GM12891 (cell line): Measurements from ENCODE around the gene MSANTD2.
"Not testable (repeated sequence)": the region's sequence is repeated elsewhere in the genome, so short reads cannot be mapped to it uniquely, and the experiment has no call there.

Experiments
- DNase-seq: peaks from one replicate; pipeline ENCODE4 v3.0.0; 2011; ENCODE audit warnings: low spot score; ENCODE audit not compliant: insufficient read length
- FAIRE-seq: peaks from 2 replicates; lab custom pipeline; 2011; peaks lifted over from hg19 to GRCh38; lab: Jason Lieb, UNC
- PAX5 ChIP-seq: IDR thresholded peaks from 2 replicates; pipeline ENCODE4 v1.6.1; 2011; ENCODE audit warnings: low read length, moderate library complexity, mild to moderate bottlenecking; ENCODE audit not compliant: insufficient read depth, severe bottlenecking
- POLR2A ChIP-seq: IDR thresholded peaks from 2 replicates; pipeline ENCODE4 v1.6.1; 2011; ENCODE audit warnings: low read depth, low read length, control low read depth
- POLR2AphosphoS5 ChIP-seq: IDR thresholded peaks from 2 replicates; pipeline ENCODE4 v1.6.1; 2011; ENCODE audit warnings: low read depth, low read length, control low read depth
- POU2F2 ChIP-seq: IDR thresholded peaks from 2 replicates; pipeline ENCODE4 v1.6.1; 2011; ENCODE audit warnings: low read depth, mild to moderate bottlenecking, control low read depth, low read length, moderate library complexity
- SPI1 ChIP-seq: IDR thresholded peaks from 2 replicates; pipeline ENCODE4 v1.6.1; 2011; ENCODE audit warnings: low read depth, low read length, control low read depth
- TAF1 ChIP-seq: IDR thresholded peaks from 2 replicates; pipeline ENCODE4 v1.6.1; 2011; ENCODE audit warnings: low read depth, low read length, control low read depth

Gene MSANTD2

DNA sequence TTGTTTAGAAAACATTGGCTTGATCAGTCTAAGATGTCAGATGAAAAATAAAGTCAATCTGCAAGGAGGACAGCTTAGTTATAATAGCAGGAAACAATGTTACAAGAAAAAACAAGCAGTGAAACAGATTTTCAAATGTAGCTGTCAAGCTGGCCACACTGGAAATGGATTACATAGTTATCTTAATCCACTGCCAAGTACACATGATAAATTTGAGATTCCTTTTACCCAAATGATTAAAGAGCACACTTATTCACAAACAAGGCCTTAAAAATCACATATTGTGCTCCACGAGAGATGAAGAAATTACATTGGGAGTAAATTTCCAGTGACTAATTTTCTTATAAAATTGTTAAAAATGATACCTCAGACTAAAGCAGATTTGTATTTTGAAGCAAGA is 20.6 kb downstream of the MSANTD2 start:
- TF ChIP-seq PAX5, result no peak
- TF ChIP-seq POLR2AphosphoS5, result no peak
- TF ChIP-seq SPI1, result no peak
- TF ChIP-seq POLR2A, result no peak
- TF ChIP-seq POU2F2, result no peak
- no peak for TF ChIP-seq TAF1

DNA sequence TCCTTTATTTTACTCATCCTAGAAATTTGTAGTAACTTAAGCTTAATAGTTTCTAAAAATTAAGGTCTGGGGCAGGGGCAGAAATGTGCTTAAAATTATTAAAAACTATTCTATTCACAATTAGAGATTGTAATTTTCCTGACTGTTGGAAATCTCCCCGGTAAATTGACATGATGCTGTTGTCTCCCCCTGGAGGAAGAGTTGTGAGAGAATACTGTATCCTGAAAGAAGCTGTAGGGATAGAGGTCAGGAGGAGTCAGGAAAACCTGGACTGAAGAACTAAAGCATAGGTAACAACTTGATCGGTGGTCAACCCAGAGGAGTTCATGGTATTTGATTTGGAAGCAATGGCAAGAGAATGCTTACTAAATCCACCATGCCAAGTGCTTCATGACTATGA is 21.9 kb downstream of the MSANTD2 start:
- no peak for FAIRE-seq
- TF ChIP-seq POLR2A (no peak), POU2F2 (no peak), POLR2AphosphoS5 (no peak), SPI1 (no peak), TAF1 (no peak), PAX5 (no peak)
- DNase-seq, result no peak

More for the DNA sequence above, 20.6 kb downstream of the MSANTD2 start:
- DNase-seq (no peak), FAIRE-seq (peak; percentile 50)

DNA sequence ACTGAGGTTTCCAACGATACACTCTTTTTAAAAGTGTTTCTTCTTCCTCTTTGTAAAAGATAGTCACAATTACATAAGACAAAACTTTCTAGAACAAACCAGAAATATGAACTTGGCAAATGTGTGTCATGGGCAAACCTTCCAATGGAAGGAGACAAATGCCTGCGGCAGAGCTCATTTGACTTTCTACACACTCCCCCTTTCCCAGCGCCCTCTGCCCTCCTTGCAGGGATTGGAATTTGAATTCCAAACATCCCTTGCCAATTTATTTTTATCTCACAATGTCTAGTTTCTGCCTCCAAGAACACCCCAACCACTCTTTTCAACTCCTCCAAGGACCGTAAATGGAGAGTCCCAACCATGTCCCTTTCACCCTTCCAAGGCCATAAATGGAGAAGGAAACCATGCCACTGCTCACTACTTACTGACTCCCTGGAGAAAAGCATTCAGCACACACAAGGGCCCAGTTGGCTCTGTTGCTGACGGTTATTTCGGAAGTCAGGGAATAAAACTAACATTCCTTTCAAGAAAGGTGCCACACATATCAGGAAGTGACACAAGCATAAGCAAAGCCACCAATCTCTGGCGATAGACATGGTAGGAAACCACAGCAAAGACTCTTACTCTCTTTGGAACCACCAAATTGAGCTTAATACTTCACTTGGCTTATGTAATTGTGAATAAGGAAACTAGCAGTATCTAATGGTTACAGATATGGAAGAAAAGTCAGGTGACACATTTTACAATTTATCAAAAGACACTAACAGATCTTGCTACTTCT is 23.2 kb downstream of the MSANTD2 start:
- DNase-seq (no peak), FAIRE-seq (no peak)
- TF ChIP-seq TAF1, result no peak
- no peak for TF ChIP-seq POU2F2
- TF ChIP-seq POLR2A, result no peak
- no peak for TF ChIP-seq POLR2AphosphoS5
- no peak for TF ChIP-seq SPI1
- no peak for TF ChIP-seq PAX5

DNA sequence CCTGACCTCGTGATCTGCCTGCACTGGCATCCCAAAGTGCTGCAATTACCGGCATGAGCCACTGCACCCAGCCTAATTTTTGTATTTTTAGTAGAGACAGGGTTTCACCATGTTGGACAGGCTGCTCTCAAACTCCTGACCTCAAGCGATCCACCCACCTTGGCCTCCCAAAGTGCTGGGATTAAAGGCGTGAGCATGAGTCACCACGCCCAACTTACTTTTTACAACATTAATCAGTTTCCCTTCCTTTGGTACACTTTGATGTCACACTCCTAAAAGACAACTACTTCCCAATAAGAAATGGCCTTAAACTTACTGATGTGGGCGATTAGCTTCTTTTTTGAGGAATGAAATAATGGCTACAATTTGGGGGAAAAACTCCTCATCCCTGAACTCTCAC is 29.2 kb downstream of the MSANTD2 start:
- DNase-seq, result not testable (repeated sequence)
- FAIRE-seq, result peak; percentile 31

DNA sequence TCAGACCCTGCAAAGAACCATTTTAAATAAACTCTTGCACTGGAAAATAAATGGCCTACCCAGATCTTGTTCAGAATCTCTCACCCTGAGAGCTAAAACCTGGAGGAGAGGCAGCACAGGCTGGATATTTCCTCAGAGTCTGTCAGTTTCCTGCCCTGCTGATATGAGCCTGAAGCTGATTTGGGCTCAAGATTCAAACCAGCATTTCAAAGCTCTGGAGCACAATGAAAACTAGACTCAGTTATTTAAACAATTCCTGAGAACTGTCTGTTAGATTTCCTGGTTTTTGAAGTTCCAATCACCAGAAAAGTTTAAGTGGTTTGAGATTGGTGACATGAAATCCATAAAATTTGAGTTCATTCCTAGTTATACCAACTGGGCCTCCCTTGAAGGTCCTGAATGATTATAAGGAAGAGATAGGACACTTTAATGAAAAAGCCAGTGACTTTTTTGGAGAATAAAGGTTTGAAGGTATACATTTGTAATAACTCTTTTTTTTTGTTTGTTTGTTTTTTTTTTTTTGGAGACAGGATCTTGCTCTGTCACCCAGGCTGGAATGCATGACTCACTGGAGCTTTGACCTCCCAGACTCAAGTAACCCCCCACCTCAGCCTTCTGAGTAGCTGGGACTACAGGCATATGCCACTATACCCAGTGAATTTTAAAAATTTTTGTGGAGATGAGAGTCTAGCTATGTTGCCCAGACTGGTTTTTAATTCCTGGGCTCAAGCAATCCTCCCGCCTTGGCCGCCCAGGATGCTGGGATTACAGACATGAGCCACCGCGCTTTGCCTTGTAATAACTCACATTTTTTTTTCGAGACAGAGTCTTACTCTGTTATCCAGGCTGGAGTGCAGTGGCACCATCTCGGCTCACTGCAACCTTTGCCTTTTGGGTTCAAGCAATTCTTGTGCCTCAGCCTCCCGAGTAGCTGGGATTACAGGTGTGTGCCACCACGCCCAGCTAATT is 30.1 kb downstream of the MSANTD2 start:
- no peak for TF ChIP-seq POLR2AphosphoS5
- no peak for TF ChIP-seq POLR2A
- TF ChIP-seq POU2F2, result no peak
- TF ChIP-seq PAX5, result no peak
- no peak for TF ChIP-seq TAF1
- no peak for TF ChIP-seq SPI1
- FAIRE-seq (no peak), DNase-seq (no peak)

DNA sequence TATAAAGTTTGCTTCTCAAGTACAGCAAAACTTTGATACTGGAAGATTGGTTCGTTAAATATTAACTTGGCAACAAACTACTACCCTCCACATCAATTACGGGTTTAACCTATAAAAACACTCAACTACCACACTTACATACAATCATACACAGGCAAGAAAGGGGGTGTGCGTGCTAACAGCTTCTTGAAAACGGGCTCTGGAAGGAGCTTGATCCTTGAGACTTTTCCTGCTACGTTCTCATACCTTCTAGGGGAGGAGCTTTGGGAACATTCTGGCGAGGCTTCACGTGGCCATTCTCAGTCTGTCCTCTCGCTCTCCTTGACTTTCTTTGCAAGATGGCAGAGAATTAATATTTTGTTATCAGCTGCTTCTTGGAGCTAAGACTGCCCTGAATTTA is 31.3 kb downstream of the MSANTD2 start:
- DNase-seq, result no peak
- no peak for FAIRE-seq
- no peak for TF ChIP-seq POU2F2
- no peak for TF ChIP-seq PAX5
- no peak for TF ChIP-seq POLR2A
- TF ChIP-seq TAF1, result no peak
- no peak for TF ChIP-seq POLR2AphosphoS5
- no peak for TF ChIP-seq SPI1

DNA sequence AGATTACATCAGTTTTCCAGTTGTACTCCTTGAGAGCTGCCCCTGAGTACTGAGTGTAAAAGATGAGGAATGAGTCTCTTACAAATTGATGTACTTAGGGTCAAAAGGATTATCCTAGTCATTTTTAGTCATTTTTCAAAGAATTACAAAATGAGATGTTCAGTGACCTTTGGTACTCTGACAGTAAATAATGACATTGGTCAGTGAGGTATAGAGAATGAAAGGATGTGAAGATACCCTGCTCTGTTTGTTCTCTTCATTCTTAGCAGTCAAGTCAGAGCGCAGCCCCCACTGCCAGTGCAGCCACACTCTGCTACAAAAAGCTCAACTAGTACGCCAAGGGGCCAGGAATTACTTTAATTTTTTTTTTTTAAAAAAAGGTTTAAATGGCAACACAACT is 34.0 kb downstream of the MSANTD2 start:
- DNase-seq (no peak), FAIRE-seq (no peak)
- no peak for TF ChIP-seq TAF1
- TF ChIP-seq POLR2AphosphoS5, result no peak
- TF ChIP-seq POLR2A, result no peak
- no peak for TF ChIP-seq POU2F2
- no peak for TF ChIP-seq SPI1
- no peak for TF ChIP-seq PAX5

DNA sequence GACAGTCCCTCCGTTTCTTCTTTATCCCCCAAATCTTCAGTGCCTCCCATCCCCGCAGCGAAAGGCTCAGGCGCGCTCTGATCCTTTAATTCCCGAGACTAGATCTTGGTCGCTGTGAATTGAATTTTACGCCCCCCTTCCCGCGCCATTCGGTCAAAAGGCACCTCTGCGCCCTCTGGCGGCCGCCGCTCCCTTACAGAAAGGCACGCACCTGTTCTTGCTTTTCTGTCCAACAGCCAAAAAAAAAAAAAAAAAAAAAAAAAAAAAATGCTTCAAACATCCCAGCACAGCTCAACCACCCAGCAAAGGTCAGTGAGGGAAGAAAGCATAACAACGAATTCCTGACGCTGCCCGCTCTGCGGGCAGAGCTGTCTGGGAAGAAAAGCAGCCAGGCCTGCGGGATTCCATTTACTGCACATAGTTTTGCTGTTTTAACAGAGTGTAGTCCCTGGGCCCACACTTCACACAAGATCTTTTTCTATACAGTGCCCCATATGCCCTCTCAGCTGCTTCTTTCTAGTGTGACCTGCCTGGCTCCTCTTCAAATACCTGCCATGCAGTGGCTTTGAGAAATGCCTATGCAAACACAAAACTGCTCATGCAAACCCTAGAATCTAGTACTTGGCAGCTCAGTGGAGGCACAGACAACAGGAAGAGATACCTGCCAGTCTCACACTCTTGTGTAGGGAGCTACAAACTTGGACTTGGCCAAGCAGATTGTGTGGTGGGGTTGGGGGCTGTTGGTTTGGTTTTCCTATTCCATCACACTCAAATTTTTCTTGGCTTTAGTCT is 36.9 kb downstream of the MSANTD2 start:
- DNase-seq (no peak), FAIRE-seq (no peak)
- no peak for TF ChIP-seq POLR2AphosphoS5
- TF ChIP-seq POU2F2, result no peak
- no peak for TF ChIP-seq PAX5
- TF ChIP-seq POLR2A, result no peak
- no peak for TF ChIP-seq TAF1
- no peak for TF ChIP-seq SPI1

DNA sequence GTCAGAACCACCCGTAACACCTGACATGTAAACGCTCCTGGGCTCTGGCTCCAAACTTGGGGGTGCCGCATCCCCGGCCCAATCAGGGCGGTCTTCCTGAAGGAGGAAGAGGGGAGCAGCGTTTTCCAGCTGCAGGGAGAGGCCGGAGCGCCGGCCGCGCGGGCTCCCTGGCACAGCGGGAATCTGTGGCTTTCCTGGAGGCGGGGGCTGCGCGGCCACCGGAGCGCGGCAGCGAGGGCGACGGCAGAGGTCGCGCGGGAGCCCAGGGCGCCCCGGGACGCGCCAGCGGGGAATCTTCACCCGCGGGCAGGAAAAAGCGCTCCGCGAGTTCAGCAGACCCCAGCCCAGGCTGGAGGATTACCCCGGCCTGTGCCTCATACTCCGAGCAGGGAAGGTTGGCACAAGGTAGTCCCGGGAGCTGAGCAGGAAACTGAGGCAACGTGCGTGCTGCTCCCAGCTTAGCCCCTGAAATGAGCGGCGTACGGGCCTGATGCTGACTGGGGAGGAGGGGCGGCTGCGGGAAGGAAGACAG is 37.5 kb downstream of the MSANTD2 start:
- FAIRE-seq, result no peak
- no peak for TF ChIP-seq POU2F2
- no peak for DNase-seq
